ENCODE data around the gene FTMT.

- TF ChIP-seq CTCF (conservative IDR thresholded peaks at IDR 0.05; ENCODE audit: low read depth, low read length) = no peak
- TF ChIP-seq EZH2 (IDR thresholded peaks at IDR 0.05; ENCODE audit: low read length, unreplicated experiment) = no peak
Measured at GRCh38 chr5:121867403-121867802, 15.7 kb downstream of the FTMT start.

All from PC-3 (cell line).